Cardiac fibroblast (primary cell): ENCODE results near the gene ZNF423.

Experiments
- DNase-seq, 2 donors: peaks; one replicate each; pipeline versions ENCODE4 v3.0.0 to v3.0.0-alpha.2; 2010; ENCODE audit warnings: low read depth in 2 of 2
- H3K4me3 ChIP-seq, 2 donors: replicated peaks in 1 of 2; 1 replicate in 1 of 2; 2 replicates in 1 of 2; pipeline ENCODE4 v1.5.1; 2011; ENCODE audit warnings: low read depth in 2 of 2, low read length in 2 of 2, mild to moderate bottlenecking in 2 of 2, moderate library complexity in 1 of 2
- CTCF ChIP-seq: IDR thresholded peaks from one replicate; pipeline ENCODE4 v1.5.1; 2011; ENCODE audit warnings: low read depth, mild to moderate bottlenecking, low read length, inconsistent platforms

Gene ZNF423

GRCh38 chr16:49589544-49590031 lies 266.3 kb downstream of the ZNF423 start:
- no peak overlapping the region for H3K4me3 ChIP-seq
- no peak for DNase-seq
- TF ChIP-seq CTCF, result no peak

- peak; percentile 52 to 64 for DNase-seq
- no peak for TF ChIP-seq CTCF
- no peak overlapping the region for H3K4me3 ChIP-seq
These were observed 267.1 kb downstream of the ZNF423 start for GRCh38 chr16:49588729-49589384.

GRCh38 chr16:49588026-49588425 lies 267.9 kb downstream of the ZNF423 start:
- no peak for DNase-seq
- no peak for TF ChIP-seq CTCF
- no peak overlapping the region for H3K4me3 ChIP-seq

- H3K4me3 ChIP-seq, result no peak overlapping the region
- no peak for DNase-seq
- TF ChIP-seq CTCF, result no peak
These were observed 268.4 kb downstream of the ZNF423 start for GRCh38 chr16:49587511-49587910.

GRCh38 chr16:49586466-49587450 lies 269.2 kb downstream of the ZNF423 start:
- no peak overlapping the region for H3K4me3 ChIP-seq
- DNase-seq, result no peak
- no peak for TF ChIP-seq CTCF

- DNase-seq, result no peak
- H3K4me3 ChIP-seq, result no peak overlapping the region
- no peak for TF ChIP-seq CTCF
These were observed 270.6 kb downstream of the ZNF423 start for GRCh38 chr16:49585143-49585832.
